Mesodermal cell (in vitro differentiated cells): Measurements from ENCODE around the gene NOTCH4.
"Not testable (repeated sequence)": the region's sequence is repeated elsewhere in the genome, so short reads cannot be mapped to it uniquely, and the experiment has no call there.

Source experiments
- H3K27ac ChIP-seq: 2 replicates; pipeline ENCODE4 v1.7.0; 2013; ENCODE audit warnings: mild to moderate bottlenecking, low read depth, low read length, moderate library complexity; ENCODE audit not compliant: severe bottlenecking
- H3K36me3 ChIP-seq: 2 replicates; pipeline ENCODE4 v1.7.1; 2013; ENCODE audit warnings: mild to moderate bottlenecking, low read length, moderate library complexity; ENCODE audit not compliant: control insufficient read depth, insufficient read depth
- H3K4me1 ChIP-seq: one replicate; pipeline ENCODE4 v1.7.1; 2013; ENCODE audit warnings: mild to moderate bottlenecking, low read length; ENCODE audit not compliant: insufficient read depth, control insufficient read depth, poor library complexity, severe bottlenecking
- H3K4me3 ChIP-seq: 2 replicates; pipeline ENCODE4 v1.7.0; 2013; ENCODE audit warnings: low read length, control low read depth, mild to moderate bottlenecking; ENCODE audit not compliant: insufficient read depth, poor library complexity, severe bottlenecking; ENCODE audit errors: extremely low read depth
- H3K9me3 ChIP-seq: 2 replicates; pipeline ENCODE4 v1.7.1; 2013; ENCODE audit warnings: mild to moderate bottlenecking, low read length, moderate library complexity; ENCODE audit not compliant: control insufficient read depth
- WGBS, 2 experiments: methylation state at CpG; one replicate each; pipeline ENCODE4 v1.1.5; 2013; ENCODE audit warnings: missing lambda C conversion rate in 2 of 2; ENCODE audit not compliant: insufficient coverage in 2 of 2; 5-methylcytosine and 5-hydroxymethylcytosine counted together

Gene NOTCH4

GRCh38 chr6:32216998-32217397 is 6.9 kb downstream of the NOTCH4 start:
- no peaks in the 10 kb centered on the region for H3K4me1 ChIP-seq
- no peak overlapping the region for H3K4me3 ChIP-seq
- 96% methylated on average over 8 to 10 of the region's 11 CpGs for WGBS, 2 experiments
- H3K36me3 ChIP-seq: no peaks in the 10 kb centered on the region
- H3K27ac ChIP-seq: no peak overlapping the region
- H3K9me3 ChIP-seq: no peaks in the 10 kb centered on the region

- Histone ChIP-seq H3K4me3 (no peak overlapping the region), H3K27ac (no peak overlapping the region), H3K9me3 (no peaks in the 10 kb centered on the region), H3K4me1 (no peaks in the 10 kb centered on the region), H3K36me3 (no peaks in the 10 kb centered on the region)
- 81 to 91% methylated on average over 9 to 10 of the region's 10 CpGs for WGBS, 2 experiments
These were observed 7.6 kb downstream of the NOTCH4 start for GRCh38 chr6:32216285-32216684.

GRCh38 chr6:32215617-32216016 is 8.2 kb downstream of the NOTCH4 start:
- Histone ChIP-seq H3K9me3 (no peaks in the 10 kb centered on the region), H3K4me3 (no peak overlapping the region), H3K27ac (no peak overlapping the region), H3K4me1 (no peaks in the 10 kb centered on the region), H3K36me3 (no peaks in the 10 kb centered on the region)
- whole genome bisulfite sequencing, 2 experiments: 83 to 100% methylated on average over 1 to 4 of the region's 4 CpGs

- no CpG with 5 or more reads among the region's 3 CpGs for WGBS, 2 experiments
- Histone ChIP-seq H3K9me3 (no peaks in the 10 kb centered on the region), H3K4me1 (no peaks in the 10 kb centered on the region), H3K27ac (no peak overlapping the region), H3K36me3 (no peaks in the 10 kb centered on the region), H3K4me3 (no peak overlapping the region)
These were observed 9.7 kb downstream of the NOTCH4 start for GRCh38 chr6:32214126-32214525.

- Histone ChIP-seq H3K27ac (no peak overlapping the region), H3K9me3 (no peaks in the 10 kb centered on the region), H3K36me3 (no peaks in the 10 kb centered on the region), H3K4me3 (no peak overlapping the region), H3K4me1 (no peaks in the 10 kb centered on the region)
- WGBS, 2 experiments: 77 to 88% methylated on average over 2 of the region's 6 CpGs
These were observed 10.2 kb downstream of the NOTCH4 start for GRCh38 chr6:32213649-32214048.

- Histone ChIP-seq H3K4me1 (no peaks in the 10 kb centered on the region), H3K27ac (no peak overlapping the region), H3K36me3 (no peaks in the 10 kb centered on the region), H3K9me3 (no peaks in the 10 kb centered on the region), H3K4me3 (no peak overlapping the region)
- WGBS, 2 experiments: 82 to 86% methylated on average over 9 to 10 of the region's 12 CpGs
These were observed 11.6 kb downstream of the NOTCH4 start for GRCh38 chr6:32212076-32212760.

GRCh38 chr6:32211432-32211831 is 12.4 kb downstream of the NOTCH4 start:
- no CpG with 5 or more reads among the region's 4 CpGs for WGBS, 2 experiments
- H3K9me3 ChIP-seq, H3K27ac ChIP-seq, H3K36me3 ChIP-seq, H3K4me3 ChIP-seq, H3K4me1 ChIP-seq: not testable (repeated sequence)

GRCh38 chr6:32210191-32210601 is 13.7 kb downstream of the NOTCH4 start:
- Histone ChIP-seq H3K9me3 (no peaks in the 10 kb centered on the region), H3K4me1 (no peaks in the 10 kb centered on the region), H3K36me3 (no peaks in the 10 kb centered on the region), H3K4me3 (no peak overlapping the region), H3K27ac (no peak overlapping the region)
- 90 to 96% methylated on average over 4 to 5 of the region's 5 CpGs for WGBS, 2 experiments

- H3K9me3 ChIP-seq: no peaks in the 10 kb centered on the region
- WGBS, 2 experiments: 83 to 100% methylated on average over 1 of the region's 1 CpG
- no peak overlapping the region for H3K4me3 ChIP-seq
- no peak overlapping the region for H3K27ac ChIP-seq
- no peaks in the 10 kb centered on the region for H3K4me1 ChIP-seq
- no peaks in the 10 kb centered on the region for H3K36me3 ChIP-seq
These were observed 14.9 kb downstream of the NOTCH4 start for GRCh38 chr6:32208996-32209395.

- 88 to 98% methylated on average over 1 to 3 of the region's 3 CpGs for WGBS, 2 experiments
- no peaks in the 10 kb centered on the region for H3K36me3 ChIP-seq
- no peaks in the 10 kb centered on the region for H3K9me3 ChIP-seq
- no peaks in the 10 kb centered on the region for H3K4me1 ChIP-seq
- no peak overlapping the region for H3K4me3 ChIP-seq
- H3K27ac ChIP-seq: no peak overlapping the region
These were observed 19.6 kb downstream of the NOTCH4 start for GRCh38 chr6:32204268-32204715.

GRCh38 chr6:32203426-32204267 is 20.2 kb downstream of the NOTCH4 start:
- 90% methylated on average over 8 to 9 of the region's 9 CpGs for WGBS, 2 experiments
- H3K36me3 ChIP-seq: no peaks in the 10 kb centered on the region
- H3K4me3 ChIP-seq: no peak overlapping the region
- H3K4me1 ChIP-seq: no peaks in the 10 kb centered on the region
- no peaks in the 10 kb centered on the region for H3K9me3 ChIP-seq
- no peak overlapping the region for H3K27ac ChIP-seq
